GM21825 (cell line): ENCODE measurements around the gene SIX4.
A peak's percentile ranks its signal among the peaks of the same experiment; 100 is the strongest.

ENCODE experiments used
- ATAC-seq: cut with Tn5 transposase; IDR thresholded peaks from one replicate; pipeline ENCODE4 v1.9.1; 2021; ENCODE audit warnings: mild to moderate bottlenecking, moderate library complexity; ENCODE audit not compliant: unreplicated experiment

The SIX4 gene

DNA sequence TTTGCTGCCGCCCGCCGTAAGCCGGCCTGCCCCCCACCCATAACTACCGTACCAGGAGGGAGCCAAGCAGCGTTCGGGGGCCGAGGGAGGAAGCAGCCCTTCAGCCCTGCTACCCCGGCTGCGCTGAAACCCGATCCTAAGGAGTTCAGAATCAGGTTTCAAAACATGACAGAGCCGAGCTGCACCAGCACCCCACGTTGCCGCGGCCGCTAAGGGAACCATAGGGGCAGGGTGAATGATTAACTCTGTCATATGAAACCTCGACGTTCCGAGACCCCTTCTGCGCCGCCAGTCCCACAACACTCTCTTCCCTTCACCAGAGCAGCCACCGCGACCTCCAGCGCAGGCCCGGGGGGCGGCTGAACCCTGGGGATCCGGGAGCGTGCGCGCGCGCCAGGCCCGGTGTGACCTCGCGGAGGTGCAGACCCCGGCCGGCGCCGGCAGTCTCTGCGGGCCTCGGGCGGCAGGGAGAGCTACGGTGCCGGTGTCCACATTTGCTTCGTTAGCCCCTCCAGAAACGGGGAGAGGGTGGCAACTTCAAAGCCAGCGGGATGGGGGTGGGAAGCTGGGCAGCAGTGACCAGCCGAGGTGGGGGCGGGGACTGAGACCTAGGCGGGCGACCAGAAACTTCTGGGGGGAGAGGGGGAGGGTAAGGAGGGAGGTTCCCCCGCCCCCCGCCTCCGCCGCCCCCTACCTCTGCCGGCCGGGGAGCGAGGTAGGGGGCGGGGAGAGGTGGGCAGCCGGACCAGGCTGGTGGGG lies 1.6 kb downstream of the SIX4 start:
- peak; percentile 37 for ATAC-seq

DNA sequence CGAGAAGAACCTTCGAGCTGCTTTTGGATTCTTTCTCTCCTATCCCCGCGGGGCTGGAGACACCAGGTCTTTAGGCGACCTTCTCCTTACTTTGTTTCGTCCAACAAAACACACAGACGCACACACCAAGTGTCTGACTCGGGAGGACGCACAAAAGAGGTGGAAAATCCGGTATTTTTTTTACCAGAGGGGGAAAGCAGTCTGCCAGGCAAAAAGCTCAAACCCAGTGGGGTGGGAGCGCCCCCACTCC lies 2.1 kb downstream of the SIX4 start:
- no peak for ATAC-seq

DNA sequence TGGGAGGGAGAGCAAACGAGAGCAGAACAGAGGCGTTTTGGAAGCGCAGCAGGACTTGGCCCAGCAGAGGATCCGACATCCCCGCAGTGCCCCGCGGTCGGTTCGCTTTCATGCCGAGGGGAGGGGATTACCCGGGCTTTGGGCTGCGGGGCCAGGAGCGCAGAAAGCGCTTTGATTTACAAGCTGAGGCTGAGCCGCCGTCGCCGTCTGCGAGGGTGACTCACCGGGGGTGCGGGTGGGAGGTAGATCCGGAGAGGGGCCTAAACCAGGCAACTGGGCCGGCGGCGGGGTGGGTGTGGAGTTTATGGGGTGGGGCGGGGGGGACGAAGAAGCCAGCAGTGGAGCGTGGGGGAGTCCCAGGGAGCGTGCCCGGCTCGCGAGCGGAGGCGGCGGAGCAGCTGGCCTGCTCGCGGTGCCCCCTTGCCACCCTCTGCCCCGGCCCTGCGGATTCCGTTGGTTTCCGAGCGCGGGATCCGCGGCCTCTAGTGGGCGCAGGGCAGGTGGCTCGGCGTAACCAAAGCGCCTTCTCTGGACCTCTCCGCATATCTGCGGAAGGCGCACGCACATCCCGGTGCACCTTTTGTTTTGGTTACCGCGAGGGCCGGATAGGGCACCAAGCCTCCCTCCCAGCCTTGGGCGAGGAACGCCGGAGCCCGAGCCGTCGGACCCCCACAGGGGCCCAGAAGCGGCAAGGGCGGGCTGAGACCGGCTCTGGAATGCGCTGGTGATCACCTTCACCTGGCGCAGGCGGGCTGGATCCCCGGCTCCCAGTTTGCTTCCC lies 2.6 kb downstream of the SIX4 start:
- ATAC-seq, result no peak

DNA sequence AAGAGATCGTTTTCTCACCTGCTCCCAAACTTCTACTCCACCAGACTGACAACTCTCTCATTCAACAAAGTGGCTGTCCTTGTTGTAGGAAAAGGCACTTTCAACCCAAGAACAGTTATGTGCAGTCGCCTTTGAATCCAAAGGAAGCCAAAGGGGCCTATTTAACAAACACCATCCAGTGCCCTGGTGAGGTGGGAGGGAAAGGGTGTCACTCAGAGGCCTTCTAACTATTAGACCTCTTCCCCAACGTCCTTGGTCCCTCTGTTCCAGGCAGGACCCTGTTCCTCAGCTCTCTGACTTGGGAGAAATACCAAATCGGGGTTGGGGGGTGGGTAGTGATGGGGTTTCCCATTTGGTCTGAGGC lies 3.2 kb downstream of the SIX4 start:
- ATAC-seq, result no peak

DNA sequence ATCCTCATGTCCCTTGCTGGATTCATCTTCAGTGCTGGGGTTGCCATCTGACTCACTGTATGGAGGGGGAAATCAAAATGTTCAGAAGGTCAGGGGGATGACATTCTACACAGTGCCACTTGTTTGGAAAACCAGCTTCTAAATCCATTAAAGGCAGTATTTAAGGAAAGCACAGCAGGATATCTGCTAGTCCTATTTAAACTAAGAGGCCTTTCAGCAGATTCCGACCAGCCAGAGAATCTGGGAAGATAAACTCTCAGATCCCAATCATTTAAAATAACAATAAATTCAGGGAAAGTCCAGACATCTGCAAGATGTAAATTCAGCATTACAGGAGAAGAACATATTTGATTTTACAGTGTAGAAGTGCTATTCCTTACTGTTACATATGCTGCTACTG lies 3.8 kb downstream of the SIX4 start:
- no peak for ATAC-seq

DNA sequence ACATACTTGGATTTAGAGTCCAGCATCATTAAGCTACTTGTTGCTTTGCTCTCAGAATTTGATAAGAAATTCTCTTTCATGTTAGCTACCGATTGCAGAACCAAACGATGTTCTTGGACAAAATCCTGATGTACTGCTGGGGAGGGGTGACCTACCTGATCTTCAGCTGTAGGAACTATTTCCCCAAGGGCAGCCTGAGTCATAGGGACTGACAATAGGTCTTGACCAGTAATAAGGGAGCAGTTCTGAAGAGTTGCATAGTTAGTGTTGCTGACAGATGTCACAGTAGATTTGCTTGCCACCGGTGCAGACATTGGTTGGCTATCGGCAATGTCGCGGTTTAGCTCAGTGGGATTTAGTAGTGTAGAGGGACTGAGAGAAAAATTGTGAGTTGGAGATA lies 10.6 kb downstream of the SIX4 start:
- no peak for ATAC-seq

DNA sequence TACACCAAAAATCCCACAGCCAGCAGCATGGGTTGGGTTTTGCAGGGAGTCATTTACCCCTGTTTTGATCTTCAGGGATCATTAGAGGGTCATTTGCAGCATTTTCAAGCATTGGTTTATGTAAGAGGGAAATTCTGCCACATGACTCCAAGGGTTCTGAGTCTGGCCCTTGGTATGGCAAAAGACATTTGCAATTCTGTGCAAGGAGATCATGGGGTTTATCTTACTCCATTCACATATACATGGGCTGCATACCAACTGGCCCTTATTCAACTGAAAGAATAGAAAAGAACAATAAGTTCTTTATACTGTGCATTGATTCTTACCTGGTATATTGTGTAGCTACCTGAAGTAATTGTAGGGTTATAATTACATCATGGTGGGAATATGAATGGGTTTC lies 13.7 kb downstream of the SIX4 start:
- no peak for ATAC-seq

DNA sequence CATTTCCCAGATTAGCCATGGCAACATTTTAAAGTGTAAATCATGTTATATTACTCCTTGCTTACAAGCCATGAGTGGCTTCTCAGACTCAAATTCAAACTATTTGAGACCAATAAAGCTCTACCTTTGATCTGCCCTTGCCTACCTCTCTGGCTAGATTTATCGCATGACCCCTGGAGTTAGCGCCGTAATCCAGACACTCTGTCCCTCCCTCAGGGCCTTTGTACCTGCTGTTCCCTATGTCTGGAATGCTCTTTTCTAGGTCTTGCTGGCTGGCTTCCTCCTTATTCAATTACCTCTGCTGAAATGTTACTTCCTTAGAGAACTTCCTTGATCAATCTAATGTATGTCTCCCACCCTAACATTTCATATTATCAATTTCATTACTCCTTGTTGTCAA lies 16.3 kb downstream of the SIX4 start:
- no peak for ATAC-seq

DNA sequence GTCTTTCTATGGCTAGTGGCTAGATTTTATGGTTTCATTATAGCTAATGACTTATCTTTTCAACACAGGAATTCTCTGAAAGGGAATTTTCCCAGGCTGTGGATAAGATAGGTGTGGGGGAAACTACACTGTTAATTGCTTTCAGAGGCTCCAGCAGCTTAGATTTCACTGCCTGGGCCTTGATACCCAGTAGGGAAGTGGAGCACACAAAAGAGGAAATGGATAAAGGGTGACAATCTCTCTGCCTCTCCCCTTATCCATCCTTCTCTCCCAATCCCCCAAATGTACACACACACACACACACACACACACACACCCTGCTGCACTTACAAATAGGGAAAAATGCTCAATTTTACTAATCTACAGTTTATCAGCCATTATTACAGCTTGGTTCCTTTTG lies 19.1 kb downstream of the SIX4 start:
- no peak for ATAC-seq

DNA sequence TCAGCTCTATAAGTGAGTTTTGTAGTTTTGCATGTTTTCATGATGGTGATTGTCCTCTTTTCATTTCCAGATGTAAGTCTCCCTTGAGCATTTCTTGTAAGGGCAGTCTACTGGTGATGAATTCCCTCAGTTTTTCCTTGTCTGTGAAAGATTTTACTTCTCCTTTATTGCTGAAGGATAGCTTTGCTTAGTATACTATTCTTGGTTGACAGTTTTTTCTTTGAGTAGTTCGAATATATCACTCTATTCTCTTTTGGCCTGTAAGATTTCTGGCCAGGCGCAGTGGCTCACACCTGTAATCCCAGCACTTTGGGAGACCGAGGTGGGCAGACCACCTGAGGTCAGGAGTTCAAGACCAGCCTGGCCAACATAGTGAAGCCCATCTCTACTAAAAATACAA lies 23.6 kb downstream of the SIX4 start:
- no peak for ATAC-seq

DNA sequence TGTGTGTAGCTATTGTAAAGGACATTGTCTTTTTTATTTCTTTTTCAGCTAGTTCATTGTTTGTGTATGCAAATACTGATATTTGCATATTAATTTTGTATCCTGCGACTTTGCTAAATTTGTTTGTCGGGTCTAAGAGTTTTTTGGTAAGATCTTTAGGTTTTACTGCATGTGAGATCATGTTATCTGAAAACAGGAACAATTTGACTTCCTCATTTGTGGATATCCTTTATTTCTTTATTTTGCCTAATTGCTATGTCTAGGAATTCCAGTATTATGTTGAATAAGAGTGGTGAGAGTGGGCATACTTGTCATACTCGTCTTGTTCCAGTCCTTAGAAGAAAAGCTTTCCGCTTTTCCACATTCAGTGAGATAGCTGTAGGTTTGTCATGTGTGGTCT lies 28.8 kb downstream of the SIX4 start:
- ATAC-seq, result no peak

DNA sequence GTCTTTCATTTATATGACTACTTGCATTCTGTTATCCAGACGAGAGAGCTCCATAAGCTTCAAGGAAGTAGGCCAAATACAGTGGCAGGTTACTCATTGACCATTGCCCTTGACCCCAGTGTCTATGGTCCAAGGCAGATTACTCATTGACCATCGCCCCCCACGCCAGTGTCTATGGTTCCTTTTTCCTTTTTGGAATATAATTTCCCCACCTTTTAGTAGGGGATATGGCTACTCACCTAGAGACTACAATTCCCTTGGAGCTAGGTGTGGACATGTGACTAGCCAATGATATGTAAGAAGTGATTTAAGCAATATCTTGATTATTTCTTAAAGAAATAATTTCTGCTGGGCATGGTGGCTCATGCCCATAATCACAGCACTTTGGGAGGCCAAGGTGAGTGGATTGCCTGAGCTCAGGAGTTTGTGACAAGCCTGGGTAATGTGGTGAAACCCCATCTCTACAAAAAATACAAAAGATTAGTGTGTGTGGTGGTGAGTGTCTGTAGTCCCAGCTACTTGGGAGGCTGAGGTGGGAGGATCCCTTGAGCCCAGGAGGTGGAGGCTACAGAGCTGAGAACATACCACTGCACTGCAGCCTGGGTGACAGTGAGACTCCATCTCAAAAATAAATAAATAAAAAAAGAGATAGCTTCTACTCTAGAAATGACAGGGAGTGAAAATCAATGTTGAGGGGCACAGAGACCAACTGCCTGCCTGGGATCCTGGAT lies 32.6 kb downstream of the SIX4 start:
- no peak for ATAC-seq

DNA sequence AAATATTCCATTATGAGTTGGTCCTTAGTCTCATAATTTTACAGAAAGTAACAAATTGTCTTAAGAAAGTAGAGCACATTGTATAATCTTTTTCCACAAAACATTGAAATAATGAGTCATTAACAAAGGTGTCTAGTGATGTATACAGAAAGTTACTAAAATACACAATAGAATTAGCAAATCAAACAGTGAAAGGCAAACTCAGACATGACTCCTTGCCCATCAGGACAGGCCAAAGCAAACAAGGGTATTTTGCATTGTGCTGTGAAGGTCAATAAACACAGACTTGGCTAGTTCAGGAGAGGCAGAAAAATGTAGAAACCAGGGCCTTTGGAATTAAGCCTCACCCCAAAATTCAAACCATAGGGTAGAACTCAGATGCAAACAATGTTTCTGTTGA lies 37.3 kb downstream of the SIX4 start:
- no peak for ATAC-seq

DNA sequence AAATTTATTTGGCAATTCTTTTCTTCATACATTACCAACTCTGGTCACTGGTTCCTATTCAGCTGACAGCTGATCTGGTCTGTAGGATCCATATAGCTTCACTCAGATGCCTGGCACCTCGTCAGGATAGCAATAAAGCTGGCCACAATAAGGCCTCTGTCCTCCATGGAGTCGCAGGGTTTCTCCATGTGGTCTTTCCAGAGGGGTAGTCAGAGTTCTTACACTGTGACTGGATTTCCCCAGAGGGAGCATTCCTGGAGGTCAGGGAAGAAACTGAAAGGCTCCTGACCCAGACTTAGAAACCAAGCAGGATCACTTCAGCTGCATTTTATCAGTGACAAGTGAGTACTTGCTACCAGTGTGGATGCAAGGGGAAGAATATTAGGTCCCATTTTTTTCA lies 39.9 kb downstream of the SIX4 start:
- no peak for ATAC-seq

DNA sequence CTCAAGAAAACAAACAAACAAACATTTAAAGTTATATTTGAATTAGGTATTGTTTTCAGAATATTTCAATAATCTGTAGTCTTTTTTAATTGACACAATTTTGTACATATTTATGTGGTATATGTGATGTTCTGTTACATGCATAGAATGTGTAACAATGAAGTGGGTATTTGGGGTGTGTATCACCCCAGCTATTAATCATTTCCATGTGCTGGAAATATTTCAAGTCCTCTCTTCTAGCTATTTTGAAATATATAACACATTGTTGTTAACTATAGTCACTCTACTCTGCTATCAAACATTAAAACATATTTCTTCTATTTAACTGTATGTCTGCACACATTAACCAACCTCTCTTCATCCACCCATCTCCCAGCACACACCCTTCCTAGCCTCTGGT lies 42.9 kb downstream of the SIX4 start:
- ATAC-seq, result no peak

DNA sequence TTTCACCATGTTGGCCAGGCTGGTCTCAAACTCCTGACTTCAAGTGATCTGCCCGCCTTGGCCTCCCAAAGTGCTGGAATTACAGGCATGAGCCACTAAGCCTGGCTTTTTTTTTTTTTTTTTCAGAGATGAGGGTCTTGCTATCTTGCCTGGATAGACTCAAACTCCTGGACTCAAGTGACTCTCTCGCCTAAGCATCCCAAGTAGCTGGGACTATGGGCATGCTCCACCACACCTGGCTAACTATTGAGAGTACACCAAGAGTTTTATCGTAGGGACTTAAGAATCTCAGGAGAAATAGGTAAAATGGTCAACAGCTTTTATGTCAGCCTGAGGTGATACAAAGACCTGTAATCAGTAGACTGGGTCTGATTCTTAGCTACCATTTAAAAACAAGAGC lies 43.6 kb downstream of the SIX4 start:
- ATAC-seq, result no peak

DNA sequence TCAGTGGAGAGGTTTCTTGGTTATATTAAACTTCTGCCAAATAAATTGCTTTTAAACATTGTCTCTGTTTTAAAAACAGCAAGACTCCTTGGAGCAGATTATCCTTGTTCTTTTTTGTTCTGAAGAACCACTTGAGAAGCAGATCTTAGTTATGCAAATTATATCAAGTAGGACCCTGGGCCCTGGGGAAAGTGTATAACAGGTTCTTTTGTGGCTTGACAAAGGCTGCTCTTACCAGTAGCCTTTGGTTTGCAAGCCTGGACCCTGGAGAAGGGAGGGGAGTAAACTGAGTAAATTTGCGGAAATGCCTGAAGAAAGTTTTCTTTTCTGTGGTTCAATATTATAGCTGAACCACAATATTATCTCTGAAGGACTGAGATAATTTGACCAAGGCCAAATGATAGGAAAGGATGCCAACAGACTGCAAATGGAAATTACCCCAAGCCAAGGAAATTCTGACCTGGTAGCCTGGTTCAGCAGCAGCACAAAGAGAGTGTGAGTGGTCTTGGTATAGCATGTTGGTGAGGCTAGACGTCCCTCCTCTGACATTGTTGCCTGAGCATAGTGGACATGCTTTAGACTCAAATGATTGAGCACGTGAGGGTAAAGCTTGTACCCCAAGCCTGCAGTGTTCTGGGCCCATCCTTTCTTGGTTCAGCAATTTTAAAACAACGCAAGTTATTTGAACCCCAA lies 44.4 kb downstream of the SIX4 start:
- ATAC-seq, result no peak

DNA sequence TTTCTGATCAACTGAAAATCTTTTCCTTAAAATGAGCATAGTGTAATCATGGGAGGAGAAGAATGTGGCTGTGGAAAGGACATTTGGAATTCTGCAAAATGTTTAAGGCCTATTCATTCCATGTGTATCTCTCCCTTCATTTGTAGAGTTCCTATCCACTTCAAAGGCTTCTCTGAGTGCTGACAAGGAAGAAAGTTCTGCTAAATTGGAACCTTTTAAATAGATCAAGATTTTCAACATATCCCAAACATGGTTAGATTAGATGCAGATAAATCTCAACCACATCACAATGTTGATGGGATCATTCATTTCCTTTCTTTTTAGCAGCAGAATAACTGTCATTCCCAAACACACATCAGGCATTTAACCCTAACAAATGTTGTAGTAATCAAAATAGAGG lies 46.5 kb downstream of the SIX4 start:
- no peak for ATAC-seq

DNA sequence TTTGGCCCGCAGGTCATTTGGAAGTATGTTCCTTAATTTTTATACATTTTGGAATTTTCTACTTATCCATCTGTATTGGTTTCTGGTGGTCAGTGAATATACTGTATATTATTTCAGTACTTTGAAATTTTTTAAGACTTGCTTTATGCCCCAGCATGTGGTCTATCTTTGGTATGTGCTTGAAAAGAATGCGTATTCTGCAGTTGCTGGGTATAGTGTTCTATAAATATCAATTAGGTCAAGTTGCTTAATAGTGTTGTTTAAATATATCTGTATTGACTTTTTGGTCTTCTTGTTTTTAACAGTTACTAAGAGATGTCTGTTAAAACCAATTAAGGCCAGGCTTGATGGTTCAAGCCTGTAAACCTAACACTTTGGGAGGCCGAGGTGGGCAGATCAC lies 53.2 kb downstream of the SIX4 start:
- no peak for ATAC-seq

DNA sequence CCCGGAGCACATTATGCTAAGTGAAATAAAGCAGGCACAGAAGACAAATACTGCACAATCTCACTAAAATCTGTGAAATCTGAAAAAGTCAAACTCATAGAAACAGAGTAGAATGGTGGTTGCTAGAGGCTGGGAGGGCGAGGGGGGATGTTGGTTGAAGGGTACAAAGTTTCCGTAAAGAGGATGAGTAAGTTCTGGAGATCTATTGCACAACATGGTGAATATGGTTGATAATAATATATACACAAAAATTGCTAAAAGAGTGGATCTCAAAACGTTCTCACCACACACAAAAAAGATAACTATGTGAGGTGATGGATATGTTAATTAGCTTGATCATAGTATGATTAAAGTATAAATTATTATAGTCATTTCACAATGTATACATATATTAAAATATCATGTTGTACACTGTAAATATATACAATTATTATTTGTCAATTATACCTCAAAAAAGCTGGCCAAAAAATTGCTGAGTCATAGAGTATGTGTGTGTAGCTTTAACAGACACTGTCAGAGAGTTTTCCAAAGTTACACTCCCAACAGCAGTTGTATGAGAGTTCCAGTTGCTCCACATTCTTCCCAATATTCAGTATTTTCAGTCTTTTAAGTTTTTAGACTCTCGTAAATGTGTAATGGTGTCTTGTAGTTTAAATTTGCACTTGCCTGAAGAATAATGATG lies 55.6 kb downstream of the SIX4 start:
- no peak for ATAC-seq

DNA sequence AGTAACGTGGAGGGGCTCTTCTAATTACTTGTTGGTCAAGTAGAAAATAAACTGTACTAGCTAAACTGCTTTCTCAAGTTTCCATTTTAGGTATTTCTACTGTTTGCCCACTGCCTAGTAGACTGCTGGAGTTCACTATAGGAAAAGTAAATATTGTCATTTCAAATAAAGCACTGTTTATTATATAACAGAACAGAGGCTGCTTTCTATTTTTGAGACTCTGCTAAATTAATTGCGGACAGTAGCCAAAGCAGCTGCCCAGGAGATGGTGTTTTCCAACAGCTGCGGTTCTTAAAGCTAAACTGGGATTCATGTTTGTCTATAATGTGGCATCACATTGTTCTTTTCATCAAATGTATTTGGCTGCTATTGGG lies 59.0 kb downstream of the SIX4 start:
- no peak for ATAC-seq
